Loucy (cell line): ENCODE data around the gene DDX55.
"Not testable (repeated sequence)": the region's sequence is repeated elsewhere in the genome, so short reads cannot be mapped to it uniquely, and the experiment has no call there.

Experiments used
- H2AFZ ChIP-seq: fragments of 200-600 bp; sonication (generic); 2 replicates; pipeline ENCODE4 v1.6.0; 2016; ENCODE audit warnings: antibody characterized with exemption, mild to moderate bottlenecking, low read length, moderate library complexity
- H3F3A ChIP-seq: fragments of 200-600 bp; 2 replicates; pipeline ENCODE4 v1.6.0; 2016; ENCODE audit warnings: antibody characterized with exemption, low read depth, mild to moderate bottlenecking
- H3K27me3 ChIP-seq: fragments of 200-600 bp; sonication (generic); 2 replicates; pipeline ENCODE4 v1.6.1; 2014; ENCODE audit warnings: low read length, mild to moderate bottlenecking; ENCODE audit not compliant: insufficient read depth, poor library complexity, severe bottlenecking
- H3K36me3 ChIP-seq: fragments of 200-600 bp; sonication (generic); 2 replicates; pipeline ENCODE4 v1.6.1; 2016; ENCODE audit warnings: low read length; ENCODE audit not compliant: insufficient read depth
- H3K4me1 ChIP-seq: fragments of 200-600 bp; sonication (generic); 2 replicates; pipeline ENCODE4 v1.5.1; 2014; ENCODE audit warnings: low read length, mild to moderate bottlenecking; ENCODE audit not compliant: insufficient read depth, poor library complexity, severe bottlenecking
- H3K4me2 ChIP-seq: fragments of 200-600 bp; sonication (generic); 2 replicates; pipeline ENCODE4 v1.6.0; 2014; ENCODE audit warnings: antibody characterized with exemption, low read length, low read depth, mild to moderate bottlenecking; ENCODE audit not compliant: poor library complexity, severe bottlenecking
- H3K4me3 ChIP-seq: fragments of 200-600 bp; sonication (generic); 2 replicates; pipeline ENCODE4 v1.5.1; 2014; ENCODE audit warnings: low read length, mild to moderate bottlenecking, mixed read lengths; ENCODE audit not compliant: poor library complexity, severe bottlenecking
- H3K79me2 ChIP-seq: fragments of 200-600 bp; sonication (generic); 2 replicates; pipeline ENCODE4 v1.6.1; 2014; ENCODE audit warnings: low read length; ENCODE audit not compliant: insufficient read depth
- H3K9ac ChIP-seq: fragments of 200-600 bp; sonication (generic); 2 replicates; pipeline ENCODE4 v1.6.0; 2014; ENCODE audit warnings: mild to moderate bottlenecking, low read depth, low read length, moderate library complexity; ENCODE audit not compliant: poor library complexity, severe bottlenecking
- H3K9me2 ChIP-seq: fragments of 200-600 bp; sonication (generic); replicated peaks from 2 replicates; pipeline ENCODE4 v1.6.1; 2016; ENCODE audit warnings: low read depth, low read length, mixed read lengths
- H3K9me3 ChIP-seq: fragments of 200-600 bp; sonication (generic); 2 replicates; pipeline ENCODE4 v1.6.1; 2014; ENCODE audit warnings: mild to moderate bottlenecking, antibody characterized with exemption, low read length, low read depth; ENCODE audit not compliant: insufficient read depth
- H4K20me1 ChIP-seq: fragments of 200-600 bp; sonication (generic); 2 replicates; pipeline ENCODE4 v1.6.0; 2014; ENCODE audit warnings: antibody characterized with exemption, low read length, mild to moderate bottlenecking; ENCODE audit not compliant: insufficient read depth, poor library complexity, severe bottlenecking
- EZH2phosphoT487 ChIP-seq: fragments of 200-600 bp; IDR thresholded peaks from 2 replicates; pipeline ENCODE4 v1.6.1; 2018; ENCODE audit warnings: antibody characterized with exemption, mild to moderate bottlenecking, moderate library complexity, borderline replicate concordance
- TF ChIP-seq, protein P1 (sequence below): fragments of 200-600 bp; sonication (generic); conservative IDR thresholded peaks from 2 replicates; pipeline ENCODE4 v1.5.1; 2014; ENCODE audit warnings: mild to moderate bottlenecking, antibody characterized with exemption, low read length

Gene DDX55, protein sequence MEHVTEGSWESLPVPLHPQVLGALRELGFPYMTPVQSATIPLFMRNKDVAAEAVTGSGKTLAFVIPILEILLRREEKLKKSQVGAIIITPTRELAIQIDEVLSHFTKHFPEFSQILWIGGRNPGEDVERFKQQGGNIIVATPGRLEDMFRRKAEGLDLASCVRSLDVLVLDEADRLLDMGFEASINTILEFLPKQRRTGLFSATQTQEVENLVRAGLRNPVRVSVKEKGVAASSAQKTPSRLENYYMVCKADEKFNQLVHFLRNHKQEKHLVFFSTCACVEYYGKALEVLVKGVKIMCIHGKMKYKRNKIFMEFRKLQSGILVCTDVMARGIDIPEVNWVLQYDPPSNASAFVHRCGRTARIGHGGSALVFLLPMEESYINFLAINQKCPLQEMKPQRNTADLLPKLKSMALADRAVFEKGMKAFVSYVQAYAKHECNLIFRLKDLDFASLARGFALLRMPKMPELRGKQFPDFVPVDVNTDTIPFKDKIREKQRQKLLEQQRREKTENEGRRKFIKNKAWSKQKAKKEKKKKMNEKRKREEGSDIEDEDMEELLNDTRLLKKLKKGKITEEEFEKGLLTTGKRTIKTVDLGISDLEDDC

DNA sequence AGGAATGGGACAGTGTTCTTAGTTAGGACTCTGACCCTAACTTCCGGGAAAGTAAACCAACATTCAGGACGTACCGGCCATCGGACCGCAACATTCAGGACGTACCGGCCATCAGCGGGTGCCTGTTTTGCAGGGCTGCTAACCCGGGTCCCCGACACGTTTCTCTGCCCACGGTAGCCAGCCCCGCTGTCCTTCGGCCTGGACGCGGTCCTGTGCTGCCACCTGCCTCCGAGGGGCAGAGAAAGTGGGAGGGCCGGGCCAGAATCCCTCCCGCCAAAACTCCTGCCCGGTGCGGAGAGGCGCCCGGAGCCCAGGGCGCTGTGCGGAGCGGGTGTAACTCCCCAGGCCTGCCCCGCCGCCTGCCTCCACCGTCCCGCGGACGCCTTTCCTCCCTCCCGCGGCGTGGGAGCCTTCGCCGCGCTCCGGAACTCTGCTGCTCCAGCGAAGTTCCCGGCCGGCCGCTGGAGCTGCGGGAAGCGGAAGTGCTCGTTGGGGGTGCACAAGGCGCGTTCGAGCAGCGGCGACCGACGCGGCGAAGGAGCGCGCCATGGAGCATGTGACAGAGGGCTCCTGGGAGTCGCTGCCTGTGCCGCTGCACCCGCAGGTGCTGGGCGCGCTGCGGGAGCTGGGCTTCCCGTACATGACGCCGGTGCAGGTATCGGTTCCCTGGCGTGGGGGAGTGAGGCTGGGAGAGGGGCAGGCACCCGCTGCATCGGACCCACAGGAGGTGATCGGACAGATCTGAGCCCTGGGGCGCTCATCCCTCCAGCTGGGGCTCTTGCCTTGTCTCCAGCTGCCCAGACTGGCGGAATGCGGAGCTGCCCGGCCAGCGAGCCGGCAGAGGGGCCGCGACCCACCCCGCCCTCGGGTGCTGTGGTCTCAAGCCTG, at the start of gene DDX55:
TSS of gene DDX55 (plus strand) at position 498 of the 888 bp plus-strand sequence. CDS start at position 548, 50 bp downstream.
- Histone ChIP-seq H3K4me1 (peaks cover 29% of the 10 kb centered on the region), H2AFZ (peak within 1 kb of the TSS; percentile 98), H3K4me3 (peak within 1 kb of the TSS; percentile 100), H3K27me3 (no peaks in the 10 kb centered on the region), H3K9me2 (no peaks in the 10 kb centered on the region), H3K4me2 (peak within 1 kb of the TSS; percentile 96), H3F3A (peaks cover 13% of the 10 kb centered on the region; the same call in 1 of the 2 replicates), H3K79me2 (peaks cover 68% of the 10 kb centered on the region), H3K9ac (peak within 1 kb of the TSS; percentile 97), H3K9me3 (no peaks in the 10 kb centered on the region), H4K20me1 (peaks cover 27% of the 10 kb centered on the region), H3K36me3 (peaks cover 37% of the 10 kb centered on the region)
- TF ChIP-seq, protein P1, sequence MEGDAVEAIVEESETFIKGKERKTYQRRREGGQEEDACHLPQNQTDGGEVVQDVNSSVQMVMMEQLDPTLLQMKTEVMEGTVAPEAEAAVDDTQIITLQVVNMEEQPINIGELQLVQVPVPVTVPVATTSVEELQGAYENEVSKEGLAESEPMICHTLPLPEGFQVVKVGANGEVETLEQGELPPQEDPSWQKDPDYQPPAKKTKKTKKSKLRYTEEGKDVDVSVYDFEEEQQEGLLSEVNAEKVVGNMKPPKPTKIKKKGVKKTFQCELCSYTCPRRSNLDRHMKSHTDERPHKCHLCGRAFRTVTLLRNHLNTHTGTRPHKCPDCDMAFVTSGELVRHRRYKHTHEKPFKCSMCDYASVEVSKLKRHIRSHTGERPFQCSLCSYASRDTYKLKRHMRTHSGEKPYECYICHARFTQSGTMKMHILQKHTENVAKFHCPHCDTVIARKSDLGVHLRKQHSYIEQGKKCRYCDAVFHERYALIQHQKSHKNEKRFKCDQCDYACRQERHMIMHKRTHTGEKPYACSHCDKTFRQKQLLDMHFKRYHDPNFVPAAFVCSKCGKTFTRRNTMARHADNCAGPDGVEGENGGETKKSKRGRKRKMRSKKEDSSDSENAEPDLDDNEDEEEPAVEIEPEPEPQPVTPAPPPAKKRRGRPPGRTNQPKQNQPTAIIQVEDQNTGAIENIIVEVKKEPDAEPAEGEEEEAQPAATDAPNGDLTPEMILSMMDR: peak; percentile 49
- TF ChIP-seq EZH2phosphoT487: no peak

DNA sequence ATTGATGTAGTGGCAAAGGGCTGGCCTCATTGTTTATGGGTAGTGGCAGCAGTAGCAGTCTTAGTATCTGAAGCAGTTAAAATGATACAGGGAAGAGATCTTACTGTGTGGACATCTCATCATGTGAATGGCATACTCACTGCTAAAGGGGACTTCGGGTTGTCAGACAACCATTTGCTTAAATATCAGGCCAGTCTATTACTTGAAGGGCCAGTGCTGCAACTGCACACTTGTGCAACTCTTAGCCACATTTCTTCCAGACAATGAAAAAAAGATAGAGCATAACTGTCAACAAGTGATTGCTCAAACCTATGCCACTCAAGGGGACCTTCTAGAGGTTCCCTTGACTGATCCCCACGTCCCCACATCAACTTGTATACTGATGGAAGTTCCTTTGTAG, 47.8 kb upstream of the DDX55 start:
- not testable (repeated sequence) for H3K79me2 ChIP-seq, H3K9me3 ChIP-seq, H3K27me3 ChIP-seq, H3F3A ChIP-seq, H3K4me3 ChIP-seq, H3K4me1 ChIP-seq, H3K9me2 ChIP-seq, H3K4me2 ChIP-seq, H2AFZ ChIP-seq, H3K36me3 ChIP-seq, H4K20me1 ChIP-seq, H3K9ac ChIP-seq

DNA sequence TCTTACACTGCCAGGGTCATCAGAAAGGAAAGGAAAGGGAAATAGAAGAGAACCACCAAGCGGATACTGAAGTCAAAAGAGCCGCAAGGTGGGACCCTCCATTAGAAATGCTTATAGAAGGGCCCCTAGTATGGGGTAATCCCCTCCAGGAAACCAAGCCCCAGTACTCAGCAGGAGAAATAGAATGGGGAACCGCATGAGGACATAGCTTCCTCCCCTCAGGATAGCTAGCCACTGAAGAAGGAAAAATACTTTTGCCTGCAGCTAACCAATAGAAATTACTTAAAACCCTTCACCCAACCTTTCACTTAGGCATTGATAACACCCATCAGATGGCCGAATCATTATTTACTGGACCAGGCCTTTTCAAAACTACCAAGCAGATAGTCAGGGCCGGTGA, 47.1 kb upstream of the DDX55 start:
- H3K9me2 ChIP-seq, H3K4me3 ChIP-seq, H3K79me2 ChIP-seq, H3K9ac ChIP-seq, H3K36me3 ChIP-seq, H3K4me1 ChIP-seq, H3K4me2 ChIP-seq, H3F3A ChIP-seq, H4K20me1 ChIP-seq, H2AFZ ChIP-seq, H3K9me3 ChIP-seq, H3K27me3 ChIP-seq: not testable (repeated sequence)

DNA sequence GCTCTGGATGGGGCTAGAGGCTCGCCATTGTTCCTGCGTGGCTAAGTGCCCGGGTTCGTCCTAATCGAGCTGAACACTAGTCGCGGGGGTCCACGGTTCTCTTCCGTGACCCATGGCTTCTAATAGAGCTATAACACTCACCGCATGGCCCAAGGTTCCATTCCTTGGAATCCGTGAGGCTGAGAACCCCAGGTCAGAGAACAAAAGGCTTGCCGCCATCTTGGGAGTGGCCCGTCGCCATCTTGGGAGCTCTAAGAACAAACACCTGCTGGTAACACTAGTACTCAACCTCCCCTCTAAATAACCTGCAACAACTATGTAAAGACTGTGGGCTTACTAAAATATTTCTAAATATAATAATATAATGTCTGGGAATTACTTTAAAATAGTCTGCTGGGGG, 43.4 kb upstream of the DDX55 start:
- H3F3A ChIP-seq, H3K4me3 ChIP-seq, H3K4me1 ChIP-seq, H3K79me2 ChIP-seq, H3K4me2 ChIP-seq, H3K27me3 ChIP-seq, H3K36me3 ChIP-seq, H3K9ac ChIP-seq, H4K20me1 ChIP-seq, H3K9me2 ChIP-seq, H3K9me3 ChIP-seq, H2AFZ ChIP-seq: not testable (repeated sequence)
